ENCODE results near the gene FRMPD4. TPM values are rescaled to one million over a fixed set of nuclear protein-coding genes. Genes with fewer than 3 reads are reported as not detected.

FRMPD4 gene
- total and polyA plus RNA-seq, 2 donors (not counting 3 experiments of a cell fraction or from before 2014, with no cell fraction given): not detected

GRCh38 chrX:12647230-12647629, 509.0 kb downstream of the FRMPD4 start:
- no peak overlapping the region for H2AFZ ChIP-seq (ENCODE audit: low read depth, low read length)
- H3K9me1 ChIP-seq (replicated peaks; ENCODE audit: control insufficient read depth, extremely low read depth, insufficient read depth, low read length): no peaks in the 10 kb centered on the region
- intact Hi-C loops (cut with micrococcal nuclease): no loop called here
- dilution Hi-C loops (cut with MboI; ENCODE audit: extremely low pct_ligation_motif_present, low sequenced_read_pairs): no loop called here
- H3K27ac ChIP-seq (ENCODE audit: insufficient read depth, low read depth, low read length): no peak overlapping the region
- no peaks in the 10 kb centered on the region for H3K36me3 ChIP-seq (ENCODE audit: control insufficient read depth in 2 of 2, extremely low read depth in 1 of 2, insufficient read depth in 2 of 2, low read length in 2 of 2)
- H3K4me1 ChIP-seq (ENCODE audit: control insufficient read depth, extremely low read depth, insufficient read depth, low read length): no peaks in the 10 kb centered on the region
- H3K27me3 ChIP-seq (ENCODE audit: control insufficient read depth in 2 of 2, insufficient read depth in 2 of 2, low read length in 2 of 2): no peaks in the 10 kb centered on the region
- ChIA-PET CTCF (no interaction called here), POLR2A (no interaction called here)
- H3K4me2 ChIP-seq (ENCODE audit: insufficient read depth, low read length): no peak overlapping the region
- H3K9ac ChIP-seq (replicated peaks; ENCODE audit: extremely low read depth, insufficient read depth, low read length): no peak overlapping the region
- FAIRE-seq: no peak
- no peaks in the 10 kb centered on the region for H3K9me3 ChIP-seq (replicated peaks; ENCODE audit: control insufficient read depth, insufficient read depth, low read length)
- H3K4me3 ChIP-seq (replicated peaks in 1 of 3; ENCODE audit: insufficient read depth in 1 of 3, low read depth in 1 of 3, low read length in 3 of 3): no peak overlapping the region
- TF ChIP-seq FOS (IDR thresholded peaks at IDR 0.05; ENCODE audit: borderline replicate concordance, insufficient read depth, low read length) (no peak), POLR2A (IDR thresholded peaks at IDR 0.05; ENCODE audit: low read depth, low read length) (no peak), MYC (IDR thresholded peaks at IDR 0.05; ENCODE audit: low read depth, low read length) (no peak), GATA2 (IDR thresholded peaks at IDR 0.05; ENCODE audit: insufficient read depth, insufficient read length, low read depth, low read length) (no peak), EZH2 (IDR thresholded peaks at IDR 0.05; ENCODE audit: borderline replicate concordance, low read depth, low read length, severe bottlenecking) (no peak), POLR2AphosphoS5 (IDR thresholded peaks at IDR 0.05; ENCODE audit: insufficient read depth, low read depth, low read length) (no peak), CTCF (IDR thresholded peaks at IDR 0.05; ENCODE audit: extremely low read depth in 1 of 2, insufficient read depth in 1 of 2, low read depth in 1 of 2, low read length in 2 of 2) (no peak), JUN (IDR thresholded peaks at IDR 0.05; ENCODE audit: borderline replicate concordance, insufficient read depth, insufficient read length, low read depth) (no peak), MAX (IDR thresholded peaks at IDR 0.05; ENCODE audit: insufficient read depth, insufficient read length) (no peak)
- no TSS peak for BruUV-seq (replicated peaks)
- no peaks in the 10 kb centered on the region for H3K79me2 ChIP-seq (ENCODE audit: control insufficient read depth, insufficient read depth, low read length)
- no peaks in the 10 kb centered on the region for H4K20me1 ChIP-seq (replicated peaks; ENCODE audit: control insufficient read depth, extremely low read depth, insufficient read depth, low read length)
- no peak for DNase-seq (ENCODE audit: low read depth, low spot score)
